Neural progenitor cell (in vitro differentiated cells): ENCODE results near the gene TBRG4. TPM values are rescaled to one million over a fixed set of nuclear protein-coding genes. Genes with fewer than 3 reads are reported as not detected.

Source experiments
- DNase-seq: peaks from one replicate; pipeline ENCODE4 v3.0.0-alpha.2; 2016; ENCODE audit warnings: low spot score
- H2AFZ ChIP-seq: fragments of 200-600 bp; sonication (generic); replicated peaks from 2 replicates; pipeline ENCODE4 v1.6.1; 2016; ENCODE audit warnings: antibody characterized with exemption
- H3F3A ChIP-seq: fragments of 200-600 bp; sonication (generic); 2 replicates; pipeline ENCODE4 v1.6.1; 2016; ENCODE audit warnings: antibody characterized with exemption, low read depth
- H3K27ac ChIP-seq: fragments of 200-600 bp; sonication (generic); 2 replicates; pipeline ENCODE4 v1.5.1; 2016; ENCODE audit warnings: mild to moderate bottlenecking
- H3K27me3 ChIP-seq: fragments of 200-600 bp; sonication (generic); 2 replicates; pipeline ENCODE4 v1.6.1; 2016; ENCODE audit warnings: mild to moderate bottlenecking, moderate library complexity
- H3K36me3 ChIP-seq: fragments of 200-600 bp; sonication (generic); 2 replicates; pipeline ENCODE4 v1.5.1; 2016
- H3K4me1 ChIP-seq: fragments of 200-600 bp; sonication (generic); 2 replicates; pipeline ENCODE4 v1.6.1; 2016; ENCODE audit warnings: mixed run types
- H3K4me2 ChIP-seq: fragments of 200-600 bp; sonication (generic); 2 replicates; pipeline ENCODE4 v1.6.1; 2016
- H3K4me3 ChIP-seq: fragments of 200-600 bp; sonication (generic); 2 replicates; pipeline ENCODE4 v1.5.1; 2016
- H3K79me2 ChIP-seq: fragments of 200-600 bp; sonication (generic); 2 replicates; pipeline ENCODE4 v1.6.1; 2016; ENCODE audit warnings: low read depth
- H3K9ac ChIP-seq: fragments of 200-600 bp; sonication (generic); 2 replicates; pipeline ENCODE4 v1.6.1; 2016
- H3K9me3 ChIP-seq: fragments of 200-600 bp; sonication (generic); 2 replicates; pipeline ENCODE4 v1.5.1; 2016; ENCODE audit warnings: low read depth
- H4K20me1 ChIP-seq: fragments of 200-600 bp; sonication (generic); 2 replicates; pipeline ENCODE4 v1.6.1; 2016; ENCODE audit warnings: low read depth
- H3K27ac Mint-ChIP-seq: 3 replicates; pipeline ENCODE4 v1.8.0; 2021; ENCODE audit warnings: mixed read lengths
- H3K27me3 Mint-ChIP-seq: 2 replicates; pipeline ENCODE4 v1.8.0; 2022; ENCODE audit warnings: low read depth, mild to moderate bottlenecking, inconsistent platforms, moderate library complexity, mixed read lengths; ENCODE audit not compliant: insufficient read depth
- H3K36me3 Mint-ChIP-seq: 3 replicates; pipeline ENCODE4 v1.8.0; 2021; ENCODE audit warnings: mixed read lengths
- H3K4me1 Mint-ChIP-seq: 3 replicates; pipeline ENCODE4 v1.8.0; 2021; ENCODE audit warnings: mixed read lengths
- H3K4me3 Mint-ChIP-seq: 3 replicates; pipeline ENCODE4 v1.8.0; 2021; ENCODE audit warnings: mild to moderate bottlenecking, moderate library complexity, mixed read lengths
- H3K9me3 Mint-ChIP-seq: 3 replicates; pipeline ENCODE4 v1.8.0; 2020; ENCODE audit warnings: mixed read lengths
- EZH2 ChIP-seq: fragments of 200-600 bp; sonication (generic); IDR thresholded peaks from 2 replicates; pipeline ENCODE4 v1.6.1; 2017; ENCODE audit warnings: antibody characterized with exemption, mild to moderate bottlenecking, moderate library complexity
- EZH2phosphoT487 ChIP-seq: fragments of 200-600 bp; sonication (generic); IDR thresholded peaks from 2 replicates; pipeline ENCODE4 v1.6.1; 2017; ENCODE audit warnings: antibody characterized with exemption
- total RNA-seq: library from RNA; depleted of rRNA; stranded (reverse); fragments of >200 nt; gene quantifications from 2 replicates; pipeline ENCODE4 v1.2.3, GENCODE V29; 2015; ENCODE audit warnings: low replicate concordance
- TF ChIP-seq, protein P1 (sequence below): fragments of 200-600 bp; sonication (generic); IDR thresholded peaks from 2 replicates; pipeline ENCODE4 v1.5.1; 2017; ENCODE audit warnings: antibody characterized with exemption, mild to moderate bottlenecking

TBRG4 gene
- total RNA-seq, 1 donor from 2014 or later, result 32.2 TPM

DNA sequence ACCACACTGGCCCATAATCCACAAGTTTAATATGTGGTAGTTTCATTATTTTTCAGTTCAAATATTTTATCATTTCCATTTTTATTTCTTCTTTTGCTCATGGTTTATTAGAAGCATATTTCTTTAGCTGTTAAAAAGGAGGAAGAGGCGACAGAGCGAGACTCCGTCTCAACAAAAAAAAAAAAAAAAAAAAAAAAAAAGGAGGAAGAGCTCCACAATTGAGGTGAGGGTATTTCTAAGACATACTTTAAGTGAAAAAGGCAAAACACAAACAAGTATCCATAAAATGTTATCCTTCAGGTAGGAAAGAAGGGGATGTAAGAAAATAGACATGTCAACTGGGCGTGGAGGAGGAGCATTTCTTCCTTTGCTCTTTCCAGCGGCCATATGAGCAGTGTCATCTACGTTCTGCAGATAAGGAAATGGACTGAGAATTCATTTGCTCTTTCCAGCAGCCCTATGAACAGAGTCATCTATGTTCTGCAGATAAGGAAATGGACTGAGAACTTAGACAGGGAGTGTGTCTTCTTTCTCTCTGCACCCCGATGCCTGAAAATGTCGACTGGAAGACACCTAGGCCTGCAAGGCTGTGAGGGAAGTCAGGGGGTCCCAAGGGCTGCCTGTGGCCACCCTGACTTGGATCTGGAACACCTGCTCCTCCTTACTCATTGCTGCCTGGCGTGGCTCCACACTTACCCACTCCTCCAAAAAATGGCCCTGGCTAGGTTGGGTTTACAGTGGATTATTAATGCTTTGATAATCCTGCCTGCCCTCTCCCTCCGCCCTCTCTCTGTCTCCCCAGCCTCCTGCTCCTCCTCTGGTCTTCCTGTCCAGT, 27.2 kb upstream of the TBRG4 start:
- H3K36me3 ChIP-seq, result no peaks in the 10 kb centered on the region
- no peaks in the 10 kb centered on the region for H3F3A ChIP-seq
- H3K27me3 ChIP-seq, result no peaks in the 10 kb centered on the region
- no peak overlapping the region for H3K4me3 ChIP-seq
- H3K9me3 ChIP-seq, result no peaks in the 10 kb centered on the region
- TF ChIP-seq, protein P1, sequence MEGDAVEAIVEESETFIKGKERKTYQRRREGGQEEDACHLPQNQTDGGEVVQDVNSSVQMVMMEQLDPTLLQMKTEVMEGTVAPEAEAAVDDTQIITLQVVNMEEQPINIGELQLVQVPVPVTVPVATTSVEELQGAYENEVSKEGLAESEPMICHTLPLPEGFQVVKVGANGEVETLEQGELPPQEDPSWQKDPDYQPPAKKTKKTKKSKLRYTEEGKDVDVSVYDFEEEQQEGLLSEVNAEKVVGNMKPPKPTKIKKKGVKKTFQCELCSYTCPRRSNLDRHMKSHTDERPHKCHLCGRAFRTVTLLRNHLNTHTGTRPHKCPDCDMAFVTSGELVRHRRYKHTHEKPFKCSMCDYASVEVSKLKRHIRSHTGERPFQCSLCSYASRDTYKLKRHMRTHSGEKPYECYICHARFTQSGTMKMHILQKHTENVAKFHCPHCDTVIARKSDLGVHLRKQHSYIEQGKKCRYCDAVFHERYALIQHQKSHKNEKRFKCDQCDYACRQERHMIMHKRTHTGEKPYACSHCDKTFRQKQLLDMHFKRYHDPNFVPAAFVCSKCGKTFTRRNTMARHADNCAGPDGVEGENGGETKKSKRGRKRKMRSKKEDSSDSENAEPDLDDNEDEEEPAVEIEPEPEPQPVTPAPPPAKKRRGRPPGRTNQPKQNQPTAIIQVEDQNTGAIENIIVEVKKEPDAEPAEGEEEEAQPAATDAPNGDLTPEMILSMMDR, result no peak
- TF ChIP-seq EZH2, result no peak
- no peak for TF ChIP-seq EZH2phosphoT487
- peaks cover 9% of the 10 kb centered on the region for H3K4me1 Mint-ChIP-seq
- H3K4me2 ChIP-seq, result no peak overlapping the region
- H3K9me3 Mint-ChIP-seq, result no peaks in the 10 kb centered on the region
- DNase-seq, result no peak
- no peak overlapping the region for H3K27ac Mint-ChIP-seq
- H3K36me3 Mint-ChIP-seq, result no peaks in the 10 kb centered on the region
- no peak overlapping the region for H3K9ac ChIP-seq
- H3K27me3 Mint-ChIP-seq, result peaks cover 3% of the 10 kb centered on the region
- no peaks in the 10 kb centered on the region for H4K20me1 ChIP-seq
- H3K4me1 ChIP-seq, result no peaks in the 10 kb centered on the region
- H2AFZ ChIP-seq, result no peak overlapping the region
- H3K27ac ChIP-seq, result no peak overlapping the region
- no peaks in the 10 kb centered on the region for H3K79me2 ChIP-seq
- no peak overlapping the region for H3K4me3 Mint-ChIP-seq

DNA sequence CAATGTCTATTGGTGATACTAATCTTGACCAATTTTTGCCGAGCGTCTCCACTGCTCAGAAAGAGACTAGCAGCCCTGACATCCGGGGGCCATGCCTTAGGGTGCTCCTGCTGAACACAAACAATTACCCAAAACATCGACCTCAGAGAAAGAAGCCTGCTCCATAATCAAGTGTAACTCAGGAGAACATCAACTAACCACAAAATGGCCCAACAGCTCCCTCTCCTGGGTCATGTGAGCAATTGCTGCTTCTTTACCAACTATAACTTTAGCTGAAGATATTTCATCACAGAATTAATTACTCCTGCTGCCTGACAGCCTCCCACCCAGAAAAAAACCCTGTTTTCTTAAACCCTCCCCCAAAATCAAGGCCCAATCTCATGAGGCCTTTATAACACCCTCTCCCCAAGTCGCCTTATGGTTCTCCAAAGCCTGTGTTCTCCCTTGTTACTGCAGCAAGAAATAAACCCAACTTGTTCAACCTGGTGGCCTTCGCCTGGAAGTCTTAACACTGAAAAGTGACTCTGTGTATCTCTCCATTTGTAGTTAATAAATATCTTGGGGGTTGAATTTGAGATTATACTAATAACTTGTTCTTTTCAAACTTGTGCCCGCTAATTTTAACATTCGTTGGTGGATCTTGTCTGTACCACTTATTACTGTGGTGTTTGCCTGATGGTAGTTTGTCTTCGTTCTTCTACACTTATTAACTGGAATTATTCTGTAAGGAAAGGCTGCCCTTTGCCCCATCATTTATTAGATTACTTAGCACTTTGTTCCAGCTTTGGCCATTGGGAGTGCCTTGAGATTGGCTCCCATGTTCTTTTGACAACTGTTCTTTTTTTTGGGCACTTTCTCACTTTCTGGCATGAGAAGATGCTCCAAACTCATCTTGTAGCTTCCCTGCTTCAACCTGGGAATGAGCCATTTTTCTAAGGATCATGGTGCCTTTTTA, 24.9 kb upstream of the TBRG4 start:
- TF ChIP-seq EZH2, result no peak
- TF ChIP-seq, protein P1, result peak; percentile 89
- H3K9me3 Mint-ChIP-seq, result no peaks in the 10 kb centered on the region
- H3K36me3 ChIP-seq, result no peaks in the 10 kb centered on the region
- no peaks in the 10 kb centered on the region for H3K9me3 ChIP-seq
- no peak overlapping the region for H3K9ac ChIP-seq
- H3K27ac Mint-ChIP-seq, result no peak overlapping the region
- no peaks in the 10 kb centered on the region for H3K27me3 ChIP-seq
- H3K4me3 Mint-ChIP-seq, result no peak overlapping the region
- H2AFZ ChIP-seq, result peak overlapping the region; percentile 92
- no peaks in the 10 kb centered on the region for H3K79me2 ChIP-seq
- no peak overlapping the region for H3K27ac ChIP-seq
- H4K20me1 ChIP-seq, result no peaks in the 10 kb centered on the region
- no peaks in the 10 kb centered on the region for H3K36me3 Mint-ChIP-seq
- DNase-seq, result peak; percentile 80
- H3K4me3 ChIP-seq, result no peak overlapping the region
- peaks cover 4% of the 10 kb centered on the region for H3K27me3 Mint-ChIP-seq
- no peaks in the 10 kb centered on the region for H3K4me1 ChIP-seq
- peaks cover 11% of the 10 kb centered on the region for H3K4me1 Mint-ChIP-seq
- H3K4me2 ChIP-seq, result no peak overlapping the region
- no peaks in the 10 kb centered on the region for H3F3A ChIP-seq

DNA sequence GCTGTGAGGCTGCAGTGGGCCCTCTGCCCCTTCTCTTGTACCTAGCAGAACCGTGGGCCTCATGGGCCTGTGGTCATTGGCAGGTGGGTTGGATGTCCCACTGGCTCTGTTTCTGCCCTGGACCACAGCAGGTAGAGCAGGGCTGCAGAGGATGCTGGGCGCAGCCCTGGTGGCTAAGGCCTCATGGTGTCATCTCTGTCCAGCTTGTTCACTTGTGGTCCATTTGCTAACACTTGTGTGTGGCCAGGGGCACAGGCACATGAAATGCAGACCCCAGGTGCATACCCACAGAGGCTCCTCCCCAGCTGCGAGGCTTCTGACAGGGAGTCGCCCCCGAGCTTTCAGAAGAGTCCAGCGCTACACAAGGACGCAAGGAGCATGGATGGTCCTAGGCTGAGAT, 22.4 kb upstream of the TBRG4 start:
- no peaks in the 10 kb centered on the region for H4K20me1 ChIP-seq
- no peak overlapping the region for H3K4me3 Mint-ChIP-seq
- H3K9me3 ChIP-seq, result no peaks in the 10 kb centered on the region
- H3K4me3 ChIP-seq, result no peak overlapping the region
- H3K27me3 Mint-ChIP-seq, result peaks cover 6% of the 10 kb centered on the region
- no peaks in the 10 kb centered on the region for H3K36me3 ChIP-seq
- no peaks in the 10 kb centered on the region for H3K36me3 Mint-ChIP-seq
- no peaks in the 10 kb centered on the region for H3K9me3 Mint-ChIP-seq
- no peak overlapping the region for H3K4me2 ChIP-seq
- H2AFZ ChIP-seq, result no peak overlapping the region
- no peak for DNase-seq
- TF ChIP-seq, protein P1, result no peak
- no peak for TF ChIP-seq EZH2
- no peak for TF ChIP-seq EZH2phosphoT487
- no peaks in the 10 kb centered on the region for H3F3A ChIP-seq
- no peaks in the 10 kb centered on the region for H3K79me2 ChIP-seq
- no peaks in the 10 kb centered on the region for H3K4me1 ChIP-seq
- H3K27me3 ChIP-seq, result no peaks in the 10 kb centered on the region
- H3K4me1 Mint-ChIP-seq, result peaks cover 11% of the 10 kb centered on the region
- no peak overlapping the region for H3K27ac ChIP-seq
- no peak overlapping the region for H3K27ac Mint-ChIP-seq
- H3K9ac ChIP-seq, result no peak overlapping the region
